RPMI8226 (cell line): ENCODE data around the gene MMAB.

ENCODE experiments used
- DNase-seq: peaks from one replicate; pipeline ENCODE4 v3.0.0-alpha.2; 2015

The MMAB gene

GRCh38 chr12:109535231-109535862, 38.0 kb downstream of the MMAB start:
- no peak for DNase-seq

- DNase-seq: no peak
Measured at GRCh38 chr12:109534456-109534855, 38.8 kb downstream of the MMAB start.

- no peak for DNase-seq
Measured at GRCh38 chr12:109533487-109533740, 39.9 kb downstream of the MMAB start.

- DNase-seq: no peak
Measured at GRCh38 chr12:109532721-109533486, 40.4 kb downstream of the MMAB start.

- no peak for DNase-seq
Measured at GRCh38 chr12:109531411-109531810, 41.9 kb downstream of the MMAB start.

GRCh38 chr12:109529691-109530640, 43.3 kb downstream of the MMAB start:
- DNase-seq: no peak

GRCh38 chr12:109527489-109528123, 45.7 kb downstream of the MMAB start:
- DNase-seq: no peak

- no peak for DNase-seq
Measured at GRCh38 chr12:109525279-109525585, 48.1 kb downstream of the MMAB start.

GRCh38 chr12:109524466-109525278, 48.6 kb downstream of the MMAB start:
- no peak for DNase-seq

- DNase-seq: no peak
Measured at GRCh38 chr12:109523504-109523903, 49.8 kb downstream of the MMAB start.

- DNase-seq: no peak
Measured at GRCh38 chr12:109523071-109523470, 50.2 kb downstream of the MMAB start.

GRCh38 chr12:109521831-109522230, 51.5 kb downstream of the MMAB start:
- no peak for DNase-seq

- no peak for DNase-seq
Measured at GRCh38 chr12:109519787-109520186, 53.5 kb downstream of the MMAB start.

- peak; percentile 65 for DNase-seq
Measured at GRCh38 chr12:109518820-109519665, 54.3 kb downstream of the MMAB start.

GRCh38 chr12:109517619-109518018, 55.7 kb downstream of the MMAB start:
- no peak for DNase-seq

GRCh38 chr12:109513977-109514376, 59.3 kb downstream of the MMAB start:
- no peak for DNase-seq

- DNase-seq: no peak
Measured at GRCh38 chr12:109513051-109513450, 60.3 kb downstream of the MMAB start.

GRCh38 chr12:109512608-109513007, 60.7 kb downstream of the MMAB start:
- DNase-seq: no peak

- no peak for DNase-seq
Measured at GRCh38 chr12:109510196-109510595, 63.1 kb downstream of the MMAB start.

GRCh38 chr12:109504068-109504467, 69.2 kb downstream of the MMAB start:
- DNase-seq: no peak
